GM23338 (cell line): Measurements from ENCODE around the gene NCOA1. TPM values are rescaled to one million over a fixed set of nuclear protein-coding genes. Genes with fewer than 3 reads are reported as not detected.

Source experiments
- ATAC-seq: fragments of 200-7000 bp; cut with Tn5 transposase; 3 replicates; pipeline ENCODE4 v1.9.1; 2020
- DNase-seq: peaks from one replicate; pipeline ENCODE4 v3.0.0-alpha.2; 2015; ENCODE audit warnings: low spot score
- H2AFZ ChIP-seq: fragments of 200-600 bp; sonication (generic); 2 replicates; pipeline ENCODE4 v1.8.0; 2016; ENCODE audit warnings: antibody characterized with exemption, mild to moderate bottlenecking, moderate library complexity
- H3F3A ChIP-seq: fragments of 200-600 bp; sonication (generic); replicated peaks from 2 replicates; pipeline ENCODE4 v1.8.0; 2017; ENCODE audit warnings: antibody characterized with exemption, mixed run types, low read depth
- H3K27ac ChIP-seq: fragments of 200-600 bp; sonication (generic); 2 replicates; pipeline ENCODE4 v1.6.1; 2016; ENCODE audit warnings: low read depth
- H3K27me3 ChIP-seq: fragments of 200-600 bp; sonication (generic); 2 replicates; pipeline ENCODE4 v1.8.0; 2016; ENCODE audit warnings: mild to moderate bottlenecking, mixed run types, moderate library complexity; ENCODE audit not compliant: insufficient read depth
- H3K36me3 ChIP-seq: fragments of 200-600 bp; sonication (generic); 2 replicates; pipeline ENCODE4 v1.8.0; 2016; ENCODE audit warnings: mild to moderate bottlenecking; ENCODE audit not compliant: insufficient read depth
- H3K4me1 ChIP-seq: fragments of 200-600 bp; sonication (generic); 2 replicates; pipeline ENCODE4 v1.8.0; 2016; ENCODE audit warnings: mild to moderate bottlenecking, moderate library complexity; ENCODE audit not compliant: insufficient read depth
- H3K4me2 ChIP-seq: fragments of 200-600 bp; sonication (generic); 2 replicates; pipeline ENCODE4 v1.7.1; 2017; ENCODE audit warnings: mixed run types
- H3K4me3 ChIP-seq: fragments of 200-600 bp; sonication (generic); 2 replicates; pipeline ENCODE4 v1.6.1; 2016; ENCODE audit warnings: mixed run types
- H3K79me2 ChIP-seq: fragments of 200-600 bp; sonication (generic); replicated peaks from 2 replicates; pipeline ENCODE4 v1.8.0; 2017; ENCODE audit warnings: mild to moderate bottlenecking; ENCODE audit not compliant: insufficient read depth
- H3K9me2 ChIP-seq: fragments of 200-600 bp; sonication (generic); 2 replicates; pipeline ENCODE4 v1.8.0; 2017; ENCODE audit not compliant: insufficient read depth
- H4K20me1 ChIP-seq: fragments of 200-600 bp; sonication (generic); replicated peaks from 2 replicates; pipeline ENCODE4 v1.8.0; 2017; ENCODE audit warnings: mild to moderate bottlenecking; ENCODE audit not compliant: insufficient read depth
- H3K27ac Mint-ChIP-seq: 2 replicates; pipeline ENCODE4 v1.8.0; 2020; ENCODE audit warnings: inconsistent platforms, mild to moderate bottlenecking, moderate library complexity, mixed read lengths
- H3K27me3 Mint-ChIP-seq: 3 replicates; pipeline ENCODE4 v1.8.0; 2022; ENCODE audit warnings: low read depth, mild to moderate bottlenecking, moderate library complexity, mixed read lengths, inconsistent platforms; ENCODE audit not compliant: insufficient read depth, poor library complexity
- H3K36me3 Mint-ChIP-seq: 3 replicates; pipeline ENCODE4 v1.8.0; 2021; ENCODE audit warnings: low read depth, mild to moderate bottlenecking, inconsistent platforms, moderate library complexity, mixed read lengths
- H3K4me1 Mint-ChIP-seq: 3 replicates; pipeline ENCODE4 v1.8.0; 2020; ENCODE audit warnings: mild to moderate bottlenecking, inconsistent platforms, mixed read lengths
- H3K4me3 Mint-ChIP-seq: 3 replicates; pipeline ENCODE4 v1.8.0; 2021; ENCODE audit warnings: moderate library complexity, mild to moderate bottlenecking, inconsistent platforms, mixed read lengths
- H3K9me3 Mint-ChIP-seq: 3 replicates; pipeline ENCODE4 v1.8.0; 2020; ENCODE audit warnings: moderate library complexity, mild to moderate bottlenecking, inconsistent platforms, mixed read lengths
- CREB1 ChIP-seq: fragments of 250-450 bp; sonication (Bioruptor Pico); IDR thresholded peaks from 2 replicates; pipeline ENCODE4 v1.5.0; 2020; ENCODE audit warnings: low read depth, mild to moderate bottlenecking, moderate library complexity
- ETS1 ChIP-seq: IDR thresholded peaks from 2 replicates; pipeline ENCODE4 v1.6.1; 2016; ENCODE audit warnings: antibody characterized with exemption
- EZH2 ChIP-seq: fragments of 200-600 bp; sonication (generic); IDR thresholded peaks from one replicate; pipeline ENCODE4 v1.8.0; 2017; ENCODE audit warnings: antibody characterized with exemption, mild to moderate bottlenecking, low read depth; ENCODE audit not compliant: unreplicated experiment
- EZH2phosphoT487 ChIP-seq: fragments of 200-600 bp; sonication (generic); IDR thresholded peaks from one replicate; pipeline ENCODE4 v1.8.1; 2018; ENCODE audit warnings: antibody characterized with exemption; ENCODE audit not compliant: unreplicated experiment
- JUNB ChIP-seq: IDR thresholded peaks from one replicate; pipeline ENCODE4 v1.6.1; 2016; ENCODE audit warnings: antibody characterized with exemption; ENCODE audit not compliant: unreplicated experiment
- NANOG ChIP-seq: IDR thresholded peaks from 2 replicates; pipeline ENCODE4 v1.6.1; 2016; ENCODE audit warnings: antibody characterized with exemption, borderline replicate concordance
- POLR2AphosphoS5 ChIP-seq: IDR thresholded peaks from 2 replicates; pipeline ENCODE4 v1.6.1; 2016; ENCODE audit warnings: antibody characterized with exemption, low read depth
- REST ChIP-seq: IDR thresholded peaks from one replicate; pipeline ENCODE4 v1.6.1; 2018; ENCODE audit warnings: antibody characterized with exemption; ENCODE audit not compliant: unreplicated experiment
- STAT1 ChIP-seq: IDR thresholded peaks from one replicate; pipeline ENCODE4 v1.6.1; 2016; ENCODE audit warnings: antibody characterized with exemption; ENCODE audit not compliant: unreplicated experiment
- ZNF114 ChIP-seq: fragments of 250-450 bp; sonication (Bioruptor Pico); IDR thresholded peaks from 2 replicates; pipeline ENCODE4 v1.5.0; 2020; ENCODE audit warnings: mild to moderate bottlenecking, moderate library complexity
- ZNF331 ChIP-seq: fragments of 250-450 bp; sonication (Bioruptor Pico); IDR thresholded peaks from 2 replicates; pipeline ENCODE4 v1.5.0; 2020; ENCODE audit warnings: low read depth, mild to moderate bottlenecking, moderate library complexity
- ZNF462 ChIP-seq: fragments of 250-450 bp; sonication (Bioruptor Pico); IDR thresholded peaks from 2 replicates; pipeline ENCODE4 v1.5.0; 2020; ENCODE audit warnings: mild to moderate bottlenecking, moderate library complexity
- polyA plus RNA-seq: library from polyadenylated mRNA; unstranded; fragments of >200 nt; fragmentation: Nextera tagmentation; extraction: Ambion mirVana; gene quantifications from 2 replicates; pipeline ENCODE4 v1.2.1, GENCODE V29; 2016
- total RNA-seq: library from RNA; depleted of rRNA; stranded (reverse); fragments of >200 nt; shearing (Covaris generic); gene quantifications from 2 replicates; pipeline ENCODE4 v1.2.3, GENCODE V29; 2014

The NCOA1 gene
- total and polyA plus RNA-seq, 2 experiments from 2014 or later: 7.1 to 15.1 TPM

- TF ChIP-seq CREB1 (CRISPR knock-in tag) (no peak), ETS1 (no peak), EZH2 (no peak)
These were observed 240.0 kb downstream of the NCOA1 start (continued) for GRCh38 chr2:24731040-24731439.

GRCh38 chr2:24731923-24732322 is 240.9 kb downstream of the NCOA1 start:
- no peak overlapping the region for H3K4me3 ChIP-seq
- no peak overlapping the region for H3K27ac Mint-ChIP-seq
- no peaks in the 10 kb centered on the region for H3K36me3 ChIP-seq
- no peaks in the 10 kb centered on the region for H3K27me3 ChIP-seq
- no peak overlapping the region for H3K4me2 ChIP-seq
- H3K4me1 Mint-ChIP-seq: no peaks in the 10 kb centered on the region; the same call in 2 of the 3 replicates
- no peaks in the 10 kb centered on the region; the same call in 1 of the 2 replicates for H4K20me1 ChIP-seq
- no peak overlapping the region for H2AFZ ChIP-seq
- H3K27ac ChIP-seq: no peak overlapping the region
- no peaks in the 10 kb centered on the region for H3K9me3 Mint-ChIP-seq
- TF ChIP-seq POLR2AphosphoS5 (no peak), REST (no peak), NANOG (no peak), STAT1 (no peak), JUNB (no peak), ZNF114 (CRISPR knock-in tag) (no peak), EZH2phosphoT487 (no peak), ZNF331 (CRISPR knock-in tag) (no peak), ZNF462 (CRISPR knock-in tag) (no peak), ETS1 (no peak)
- H3K27me3 Mint-ChIP-seq: no peaks in the 10 kb centered on the region
- no peaks in the 10 kb centered on the region for H3K79me2 ChIP-seq
- no peaks in the 10 kb centered on the region for H3F3A ChIP-seq
- no peak overlapping the region for H3K4me3 Mint-ChIP-seq
- H3K4me1 ChIP-seq: no peaks in the 10 kb centered on the region
- no peaks in the 10 kb centered on the region for H3K36me3 Mint-ChIP-seq
- ATAC-seq (no peak), DNase-seq (no peak)
- H3K9me2 ChIP-seq: no peaks in the 10 kb centered on the region
